Measurements from ENCODE around the gene TNFAIP3. TPM values are rescaled to one million over a fixed set of nuclear protein-coding genes. Genes with fewer than 3 reads are reported as not detected.

Gene TNFAIP3
- total and polyA plus RNA-seq, 7 donors, result 11.4 to 49.9 (median 18.7) TPM

GRCh38 chr6:137846274-137846673, 20.8 kb upstream of the TNFAIP3 start:
- Histone ChIP-seq H3K4me3 (no peak overlapping the region), H3K27ac (peak overlapping the region in 3 of 4 donors; percentile 33 to 73 (median 45)), H3K4me1 (peaks cover 0 to 37% (median 34%) of the 10 kb centered on the region in 4 donors), H3K9me3 (no peaks in the 10 kb centered on the region), H3K36me3 (no peaks in the 10 kb centered on the region), H3K27me3 (no peaks in the 10 kb centered on the region)
- 91% methylated on average over 6 of the region's 6 CpGs for WGBS, 2 donors
- DNase-seq, result no peak
- no peak for TF ChIP-seq POLR2A (IDR thresholded peaks at IDR 0.05)
- no peak for TF ChIP-seq EP300 (IDR thresholded peaks at IDR 0.05)
- no peak for TF ChIP-seq CTCF (IDR thresholded peaks at IDR 0.05)
- no peak for TF ChIP-seq POLR2AphosphoS5 (IDR thresholded peaks at IDR 0.05)
- intact Hi-C loops (cut with DNase I), result loop anchor here (2.0 kb wide), 1 partner anchor 21 kb away; no protein-coding TSS in a partner anchor

GRCh38 chr6:137846772-137847313, 20.2 kb upstream of the TNFAIP3 start:
- intact Hi-C loops (cut with DNase I), result loop anchor here (2.0 kb wide), 1 partner anchor 22 kb away; no protein-coding TSS in a partner anchor
- Histone ChIP-seq H3K27me3 (no peaks in the 10 kb centered on the region), H3K27ac (peak overlapping the region in 2 of 4 donors; percentile 73 to 83), H3K4me3 (no peak overlapping the region), H3K4me1 (peaks cover 0 to 41% (median 40%) of the 10 kb centered on the region in 4 donors), H3K9me3 (no peaks in the 10 kb centered on the region), H3K36me3 (no peaks in the 10 kb centered on the region)
- WGBS, 2 donors, result 76 to 77% methylated on average over 7 of the region's 7 CpGs
- DNase-seq, result peak; percentile 79
- TF ChIP-seq CTCF (IDR thresholded peaks at IDR 0.05), result no peak
- TF ChIP-seq EP300 (IDR thresholded peaks at IDR 0.05), result no peak
- TF ChIP-seq POLR2AphosphoS5 (IDR thresholded peaks at IDR 0.05), result no peak
- TF ChIP-seq POLR2A (IDR thresholded peaks at IDR 0.05), result no peak

- intact Hi-C loops (cut with DNase I), result loop anchor here (2.0 kb wide), 1 partner anchor 23 kb away; no protein-coding TSS in a partner anchor
- Histone ChIP-seq H3K27me3 (no peaks in the 10 kb centered on the region), H3K27ac (peak overlapping the region; percentile 39 to 83 (median 73)), H3K4me1 (peaks cover 0 to 47% (median 42%) of the 10 kb centered on the region in 4 donors), H3K9me3 (no peaks in the 10 kb centered on the region), H3K4me3 (no peak overlapping the region), H3K36me3 (no peaks in the 10 kb centered on the region)
- no peak for TF ChIP-seq POLR2AphosphoS5 (IDR thresholded peaks at IDR 0.05)
- no peak for TF ChIP-seq POLR2A (IDR thresholded peaks at IDR 0.05)
- TF ChIP-seq CTCF (IDR thresholded peaks at IDR 0.05), result no peak
- TF ChIP-seq EP300 (IDR thresholded peaks at IDR 0.05), result no peak
- WGBS, 2 donors, result 88 to 90% methylated on average over 5 of the region's 5 CpGs
- DNase-seq, result no peak
Measured at GRCh38 chr6:137847748-137848147, 19.3 kb upstream of the TNFAIP3 start.

GRCh38 chr6:137848672-137849071, 18.4 kb upstream of the TNFAIP3 start:
- no peaks in the 10 kb centered on the region for H3K27me3 ChIP-seq
- no peaks in the 10 kb centered on the region for H3K9me3 ChIP-seq
- H3K4me3 ChIP-seq, result no peak overlapping the region
- H3K36me3 ChIP-seq, result no peaks in the 10 kb centered on the region
- peak overlapping the region; percentile 45 to 83 (median 73) for H3K27ac ChIP-seq
- intact Hi-C loops (cut with DNase I), result no loop called here
- peaks cover 0 to 47% (median 42%) of the 10 kb centered on the region in 4 donors for H3K4me1 ChIP-seq
- DNase-seq, result no peak
- TF ChIP-seq CTCF (IDR thresholded peaks at IDR 0.05) (no peak), EP300 (IDR thresholded peaks at IDR 0.05) (peak in 1 of 4 donors; percentile 17), POLR2A (IDR thresholded peaks at IDR 0.05) (no peak), POLR2AphosphoS5 (IDR thresholded peaks at IDR 0.05) (peak in 1 of 4 donors; percentile 23)
- WGBS, 2 donors, result 74 to 81% methylated on average over 3 of the region's 3 CpGs
